OCI-LY7 (cell line): ENCODE measurements around the gene C1orf210. TPM values are rescaled to one million over a fixed set of nuclear protein-coding genes. Genes with fewer than 3 reads are reported as not detected.
A peak's percentile ranks its signal among the peaks of the same experiment; 100 is the strongest.

Experiments
- BruUV-seq: library from RNA; stranded (reverse); fragments of 400-500 nt; replicated peaks from 2 replicates; lab custom pipeline; 2021; lab: Mats Ljungman, UMichigan
- CTCF ChIA-PET: fragments of 300-600 bp; sonication (Branson Sonifier 250); formaldehyde crosslinking; loops from one replicate; lab custom pipeline; 2022; ENCODE audit warnings: antibody characterized with exemption; ENCODE audit not compliant: unreplicated experiment; lab: Charles Lee
- POLR2A ChIA-PET: fragments of 300-600 bp; sonication (Branson Sonifier 250); formaldehyde crosslinking; loops from one replicate; lab custom pipeline; 2022; ENCODE audit warnings: antibody characterized with exemption; lab: Charles Lee
- DNase-seq: peaks from one replicate; pipeline ENCODE4 v3.0.0-alpha.2; 2015; ENCODE audit warnings: low spot score
- H2AFZ ChIP-seq: fragments of 200-600 bp; sonication (generic), shearing (Covaris generic); 2 replicates; pipeline ENCODE4 v1.6.1; 2014; ENCODE audit warnings: mild to moderate bottlenecking, antibody characterized with exemption, low read length, moderate library complexity
- H3K27ac ChIP-seq: fragments of 200-600 bp; sonication (generic); 2 replicates; pipeline ENCODE4 v1.5.1; 2014; ENCODE audit warnings: mixed run types, low read depth, mild to moderate bottlenecking, moderate library complexity, low read length, inconsistent platforms; ENCODE audit not compliant: poor library complexity, severe bottlenecking
- H3K36me3 ChIP-seq: fragments of 200-600 bp; sonication (generic); 2 replicates; pipeline ENCODE4 v1.6.1; 2014; ENCODE audit warnings: mild to moderate bottlenecking, antibody characterized with exemption, low read length, moderate library complexity, mixed read lengths; ENCODE audit not compliant: insufficient read depth
- H3K4me1 ChIP-seq: fragments of 200-600 bp; sonication (generic); 2 replicates; pipeline ENCODE4 v1.5.1; 2014; ENCODE audit warnings: mild to moderate bottlenecking, low read length; ENCODE audit not compliant: insufficient read depth, poor library complexity, severe bottlenecking
- H3K4me2 ChIP-seq: fragments of 200-600 bp; sonication (generic); 2 replicates; pipeline ENCODE4 v1.6.1; 2014; ENCODE audit warnings: mild to moderate bottlenecking, low read length
- H3K4me3 ChIP-seq: fragments of 200-600 bp; sonication (generic); 2 replicates; pipeline ENCODE4 v1.5.1; 2014; ENCODE audit warnings: mild to moderate bottlenecking, low read depth, low read length; ENCODE audit not compliant: poor library complexity, severe bottlenecking
- H3K79me2 ChIP-seq: fragments of 200-600 bp; sonication (generic); 2 replicates; pipeline ENCODE4 v1.6.1; 2016; ENCODE audit warnings: low read depth, mild to moderate bottlenecking, low read length, moderate library complexity, mixed read lengths; ENCODE audit not compliant: insufficient read depth
- H3K9me2 ChIP-seq: fragments of 200-600 bp; sonication (generic); 2 replicates; pipeline ENCODE4 v1.6.1; 2016; ENCODE audit warnings: mild to moderate bottlenecking, low read length, mixed read lengths; ENCODE audit not compliant: insufficient read depth
- H3K9me3 ChIP-seq: fragments of 200-600 bp; sonication (generic); 2 replicates; pipeline ENCODE4 v1.6.1; 2014; ENCODE audit warnings: mild to moderate bottlenecking, mixed run types, low read length, mixed read lengths
- H4K20me1 ChIP-seq: fragments of 200-600 bp; sonication (generic); 2 replicates; pipeline ENCODE4 v1.6.1; 2014; ENCODE audit warnings: mild to moderate bottlenecking, antibody characterized with exemption, low read length, moderate library complexity, mixed read lengths; ENCODE audit not compliant: insufficient read depth
- CTCF ChIP-seq: fragments of 200-600 bp; sonication (generic); conservative IDR thresholded peaks from 2 replicates; pipeline ENCODE4 v1.5.1; 2014; ENCODE audit warnings: mild to moderate bottlenecking, antibody characterized with exemption, low read length, moderate library complexity, mixed read lengths
- EZH2phosphoT487 ChIP-seq: fragments of 200-600 bp; sonication (generic); IDR thresholded peaks from 2 replicates; pipeline ENCODE4 v1.6.1; 2018; ENCODE audit warnings: low read depth, borderline replicate concordance, mild to moderate bottlenecking, mixed run types, antibody characterized with exemption, low read length, moderate library complexity, mixed read lengths
- intact Hi-C: fragments of 100-400 bp; cut with micrococcal nuclease; formaldehyde crosslinking; loops from one replicate; pipeline ENCODE4 v1.10.0; 2022; ENCODE audit not compliant: unreplicated experiment
- total RNA-seq, 2 experiments: library from RNA; depleted of rRNA in 1 of 2; stranded (reverse); fragments of >200 nt in 1 of 2; shearing (Covaris generic) in 1 of 2; gene quantifications; 2 replicates each; pipeline ENCODE4 v1.2.3, GENCODE V29; 2014 to 2022

Gene C1orf210
- total RNA-seq, 2 experiments from 2014 or later, result not detected

GRCh38 chr1:43271186-43272118, 13.9 kb downstream of the C1orf210 start:
- Histone ChIP-seq H4K20me1 (no peaks in the 10 kb centered on the region), H3K27ac (no peak overlapping the region), H3K79me2 (no peaks in the 10 kb centered on the region), H3K9me3 (no peaks in the 10 kb centered on the region), H3K4me1 (peaks cover 10% of the 10 kb centered on the region), H2AFZ (no peak overlapping the region), H3K9me2 (no peaks in the 10 kb centered on the region), H3K36me3 (no peaks in the 10 kb centered on the region), H3K4me3 (no peak overlapping the region), H3K4me2 (no peak overlapping the region; the same call in 1 of the 2 replicates)
- no peak for DNase-seq
- TF ChIP-seq EZH2phosphoT487 (no peak), CTCF (no peak)
- no TSS peak for BruUV-seq
- ChIA-PET CTCF (no interaction called here), POLR2A (no interaction called here)
- intact Hi-C loops, result no loop called here

- Histone ChIP-seq H3K27ac (no peak overlapping the region), H4K20me1 (no peaks in the 10 kb centered on the region), H3K9me2 (no peaks in the 10 kb centered on the region), H3K4me3 (no peak overlapping the region), H3K36me3 (no peaks in the 10 kb centered on the region), H3K9me3 (no peaks in the 10 kb centered on the region), H3K79me2 (no peaks in the 10 kb centered on the region), H3K4me1 (peaks cover 10% of the 10 kb centered on the region), H2AFZ (no peak overlapping the region), H3K4me2 (no peak overlapping the region; the same call in 1 of the 2 replicates)
- no peak for TF ChIP-seq EZH2phosphoT487
- no peak for TF ChIP-seq CTCF
- CTCF ChIA-PET, result no interaction called here
- DNase-seq, result peak; percentile 18
- intact Hi-C loops, result no loop called here
- no TSS peak for BruUV-seq
- POLR2A ChIA-PET, result no interaction called here
These were observed 14.8 kb downstream of the C1orf210 start for GRCh38 chr1:43270421-43271095.
